ENCODE measurements around the gene POLE.
A peak's percentile ranks its signal among the peaks of the same experiment; 100 is the strongest.

POLE gene, protein sequence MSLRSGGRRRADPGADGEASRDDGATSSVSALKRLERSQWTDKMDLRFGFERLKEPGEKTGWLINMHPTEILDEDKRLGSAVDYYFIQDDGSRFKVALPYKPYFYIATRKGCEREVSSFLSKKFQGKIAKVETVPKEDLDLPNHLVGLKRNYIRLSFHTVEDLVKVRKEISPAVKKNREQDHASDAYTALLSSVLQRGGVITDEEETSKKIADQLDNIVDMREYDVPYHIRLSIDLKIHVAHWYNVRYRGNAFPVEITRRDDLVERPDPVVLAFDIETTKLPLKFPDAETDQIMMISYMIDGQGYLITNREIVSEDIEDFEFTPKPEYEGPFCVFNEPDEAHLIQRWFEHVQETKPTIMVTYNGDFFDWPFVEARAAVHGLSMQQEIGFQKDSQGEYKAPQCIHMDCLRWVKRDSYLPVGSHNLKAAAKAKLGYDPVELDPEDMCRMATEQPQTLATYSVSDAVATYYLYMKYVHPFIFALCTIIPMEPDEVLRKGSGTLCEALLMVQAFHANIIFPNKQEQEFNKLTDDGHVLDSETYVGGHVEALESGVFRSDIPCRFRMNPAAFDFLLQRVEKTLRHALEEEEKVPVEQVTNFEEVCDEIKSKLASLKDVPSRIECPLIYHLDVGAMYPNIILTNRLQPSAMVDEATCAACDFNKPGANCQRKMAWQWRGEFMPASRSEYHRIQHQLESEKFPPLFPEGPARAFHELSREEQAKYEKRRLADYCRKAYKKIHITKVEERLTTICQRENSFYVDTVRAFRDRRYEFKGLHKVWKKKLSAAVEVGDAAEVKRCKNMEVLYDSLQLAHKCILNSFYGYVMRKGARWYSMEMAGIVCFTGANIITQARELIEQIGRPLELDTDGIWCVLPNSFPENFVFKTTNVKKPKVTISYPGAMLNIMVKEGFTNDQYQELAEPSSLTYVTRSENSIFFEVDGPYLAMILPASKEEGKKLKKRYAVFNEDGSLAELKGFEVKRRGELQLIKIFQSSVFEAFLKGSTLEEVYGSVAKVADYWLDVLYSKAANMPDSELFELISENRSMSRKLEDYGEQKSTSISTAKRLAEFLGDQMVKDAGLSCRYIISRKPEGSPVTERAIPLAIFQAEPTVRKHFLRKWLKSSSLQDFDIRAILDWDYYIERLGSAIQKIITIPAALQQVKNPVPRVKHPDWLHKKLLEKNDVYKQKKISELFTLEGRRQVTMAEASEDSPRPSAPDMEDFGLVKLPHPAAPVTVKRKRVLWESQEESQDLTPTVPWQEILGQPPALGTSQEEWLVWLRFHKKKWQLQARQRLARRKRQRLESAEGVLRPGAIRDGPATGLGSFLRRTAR (N-terminal part only)

DNA sequence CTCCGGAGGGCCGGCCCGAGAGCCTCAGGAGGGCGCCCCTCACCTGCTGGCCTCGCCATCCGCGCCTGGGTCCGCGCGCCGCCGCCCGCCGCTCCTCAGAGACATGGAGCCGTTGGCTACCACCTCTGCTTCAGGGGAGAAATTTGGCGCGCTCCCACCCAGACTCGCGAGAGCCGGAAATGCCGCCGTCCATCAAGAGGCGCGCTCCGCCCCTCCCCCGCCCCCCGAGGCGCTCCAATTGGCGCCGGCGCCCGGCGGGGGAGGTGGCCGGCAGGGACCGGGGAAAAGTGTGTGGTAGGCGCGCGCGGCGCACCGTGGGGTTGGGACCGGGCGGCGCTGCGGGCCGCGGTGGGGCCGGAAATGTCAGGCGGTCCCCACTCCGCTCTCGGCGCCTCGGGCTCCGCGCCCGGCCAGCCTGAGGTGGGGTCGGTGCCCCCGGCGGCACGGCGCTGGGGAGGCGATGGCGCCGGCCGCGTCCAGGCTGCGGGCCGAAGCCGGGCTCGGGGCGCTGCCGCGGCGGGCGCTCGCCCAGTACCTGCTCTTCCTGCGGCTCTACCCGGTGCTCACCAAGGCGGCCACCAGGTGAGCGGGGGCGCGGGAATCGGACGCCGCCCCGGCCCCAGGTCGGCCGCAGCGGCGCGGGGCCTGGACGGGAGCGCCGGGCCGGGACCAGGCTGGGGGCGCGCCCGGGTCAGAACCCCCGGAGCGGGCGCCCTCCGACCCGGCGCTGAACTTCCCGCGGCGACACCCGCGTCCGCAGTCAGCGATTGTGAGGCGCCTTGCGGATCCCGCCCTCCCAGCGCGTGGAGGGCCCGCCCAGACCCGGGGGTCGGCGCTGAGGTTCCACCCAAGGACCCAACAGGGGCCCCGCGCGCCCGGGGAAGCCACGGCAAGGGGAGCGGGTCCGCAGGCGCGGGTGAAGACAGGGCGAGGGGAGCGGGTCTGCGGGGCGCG lies at the start of gene POLE, which contains the start of gene PXMP2:
Gene POLE, minus strand, starts transcription at position 132 of the 954 bp plus-strand sequence. Its CDS starts 27 bp downstream, at position 105.
Gene PXMP2, plus strand, starts transcription at position 377 of the 954 bp plus-strand sequence. Its CDS starts 84 bp downstream, at position 461.
- peaks cover 0 to 2% (median 0%) of the 10 kb centered on the region in 5 donors for H3K36me3 ChIP-seq (ENCODE audit: control insufficient read depth in 5 of 5, insufficient read depth in 5 of 5, low read length in 5 of 5)
- H3K27me3 ChIP-seq (ENCODE audit: control insufficient read depth in 5 of 5, insufficient read depth in 4 of 5, low read length in 5 of 5), result no peaks in the 10 kb centered on the region
- H3K9me3 ChIP-seq (ENCODE audit: control insufficient read depth in 5 of 5, low read length in 5 of 5), result no peaks in the 10 kb centered on the region
- H3K4me3 ChIP-seq (ENCODE audit: low read depth in 1 of 5, low read length in 5 of 5), result peak within 1 kb of the TSS in 4 of 5 donors; percentile 59 to 74 (median 66)
- peaks cover 0 to 17% (median 13%) of the 10 kb centered on the region in 5 donors for H3K4me1 ChIP-seq (ENCODE audit: control insufficient read depth in 5 of 5, insufficient read depth in 5 of 5, low read length in 5 of 5)
- no peak within 1 kb of the TSS for H3K27ac ChIP-seq (ENCODE audit: low read depth, low read length)
- H3K9ac ChIP-seq (ENCODE audit: low read length in 5 of 5), result peak within 1 kb of the TSS in 3 of 5 donors; percentile 32 to 66 (median 62)

DNA sequence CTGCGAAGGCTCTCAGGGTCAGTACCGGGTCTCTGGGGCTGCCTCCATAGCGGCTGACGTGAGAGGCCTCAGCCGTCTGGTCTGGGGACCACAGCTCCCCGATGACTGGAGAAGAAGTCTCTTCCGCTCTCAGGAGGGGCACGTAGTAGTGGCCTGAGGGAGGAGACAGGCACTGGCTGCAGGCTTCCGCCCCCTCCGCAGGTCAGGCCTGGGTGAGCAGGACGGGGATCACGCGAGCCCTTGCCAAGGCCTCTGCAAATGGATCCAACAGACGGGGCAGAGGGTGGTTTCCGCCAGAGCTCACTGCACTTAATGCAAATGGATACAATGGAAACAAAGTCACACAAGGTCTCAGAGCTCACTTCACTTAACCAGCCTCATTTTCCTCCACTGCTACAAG lies 49.8 kb upstream of the POLE start:
- H3K9ac ChIP-seq (ENCODE audit: low read length in 5 of 5), result no peak overlapping the region
- H3K36me3 ChIP-seq (ENCODE audit: control insufficient read depth in 5 of 5, insufficient read depth in 5 of 5, low read length in 5 of 5), result peaks cover 14 to 94% (median 91%) of the 10 kb centered on the region in 5 donors
- H3K27me3 ChIP-seq (ENCODE audit: control insufficient read depth in 5 of 5, insufficient read depth in 4 of 5, low read length in 5 of 5), result no peaks in the 10 kb centered on the region
- H3K27ac ChIP-seq (ENCODE audit: low read depth, low read length), result no peak overlapping the region
- H3K4me3 ChIP-seq (ENCODE audit: low read depth in 1 of 5, low read length in 5 of 5), result no peak overlapping the region
- no peaks in the 10 kb centered on the region for H3K9me3 ChIP-seq (ENCODE audit: control insufficient read depth in 5 of 5, low read length in 5 of 5)
- H3K4me1 ChIP-seq (ENCODE audit: control insufficient read depth in 5 of 5, insufficient read depth in 5 of 5, low read length in 5 of 5), result peaks cover 0 to under 1% (median 0%) of the 10 kb centered on the region in 5 donors

DNA sequence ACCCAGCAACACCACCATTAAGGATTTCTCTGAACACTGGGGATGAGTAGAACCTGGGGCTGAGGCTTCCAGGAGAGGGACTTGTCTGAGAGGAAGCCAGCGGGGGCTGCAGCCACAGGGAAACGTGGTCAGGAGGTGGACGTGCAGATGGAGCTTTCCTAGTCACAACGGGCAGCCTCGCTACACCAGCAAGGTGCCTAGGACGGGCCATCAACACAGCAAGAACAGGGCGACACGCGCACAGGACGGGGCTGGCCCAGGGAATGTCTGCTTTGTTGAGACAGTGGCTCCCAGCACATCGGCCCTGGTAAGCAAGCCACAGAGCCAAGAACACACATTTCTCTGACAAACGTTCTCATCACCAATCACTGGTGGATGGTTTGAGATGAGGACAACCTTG lies 49.2 kb upstream of the POLE start:
- H3K36me3 ChIP-seq (ENCODE audit: control insufficient read depth in 5 of 5, insufficient read depth in 5 of 5, low read length in 5 of 5), result peaks cover 8 to 95% (median 91%) of the 10 kb centered on the region in 5 donors
- no peaks in the 10 kb centered on the region for H3K27me3 ChIP-seq (ENCODE audit: control insufficient read depth in 5 of 5, insufficient read depth in 4 of 5, low read length in 5 of 5)
- H3K27ac ChIP-seq (ENCODE audit: low read depth, low read length), result no peak overlapping the region
- no peaks in the 10 kb centered on the region for H3K9me3 ChIP-seq (ENCODE audit: control insufficient read depth in 5 of 5, low read length in 5 of 5)
- no peak overlapping the region for H3K4me3 ChIP-seq (ENCODE audit: low read depth in 1 of 5, low read length in 5 of 5)
- H3K4me1 ChIP-seq (ENCODE audit: control insufficient read depth in 5 of 5, insufficient read depth in 5 of 5, low read length in 5 of 5), result peaks cover 0 to 3% (median 0%) of the 10 kb centered on the region in 5 donors
- H3K9ac ChIP-seq (ENCODE audit: low read length in 5 of 5), result no peak overlapping the region

- Histone ChIP-seq H3K36me3 (ENCODE audit: control insufficient read depth in 5 of 5, insufficient read depth in 5 of 5, low read length in 5 of 5) (peaks cover 11 to 95% (median 91%) of the 10 kb centered on the region in 5 donors), H3K4me3 (ENCODE audit: low read depth in 1 of 5, low read length in 5 of 5) (no peak overlapping the region), H3K9ac (ENCODE audit: low read length in 5 of 5) (no peak overlapping the region), H3K27me3 (ENCODE audit: control insufficient read depth in 5 of 5, insufficient read depth in 4 of 5, low read length in 5 of 5) (no peaks in the 10 kb centered on the region), H3K9me3 (ENCODE audit: control insufficient read depth in 5 of 5, low read length in 5 of 5) (no peaks in the 10 kb centered on the region), H3K4me1 (ENCODE audit: control insufficient read depth in 5 of 5, insufficient read depth in 5 of 5, low read length in 5 of 5) (peaks cover 0 to 3% (median 0%) of the 10 kb centered on the region in 5 donors), H3K27ac (ENCODE audit: low read depth, low read length) (no peak overlapping the region)
These were observed 48.4 kb upstream of the POLE start for GRCh38 chr12:132735496-132735895.

- Histone ChIP-seq H3K27me3 (ENCODE audit: control insufficient read depth in 5 of 5, insufficient read depth in 4 of 5, low read length in 5 of 5) (no peaks in the 10 kb centered on the region), H3K36me3 (ENCODE audit: control insufficient read depth in 5 of 5, insufficient read depth in 5 of 5, low read length in 5 of 5) (peaks cover 5 to 92% (median 87%) of the 10 kb centered on the region in 5 donors), H3K9ac (ENCODE audit: low read length in 5 of 5) (no peak overlapping the region), H3K9me3 (ENCODE audit: control insufficient read depth in 5 of 5, low read length in 5 of 5) (no peaks in the 10 kb centered on the region), H3K4me1 (ENCODE audit: control insufficient read depth in 5 of 5, insufficient read depth in 5 of 5, low read length in 5 of 5) (peaks cover 0 to 3% (median 0%) of the 10 kb centered on the region in 5 donors), H3K27ac (ENCODE audit: low read depth, low read length) (no peak overlapping the region), H3K4me3 (ENCODE audit: low read depth in 1 of 5, low read length in 5 of 5) (no peak overlapping the region)
These were observed 47.1 kb upstream of the POLE start for GRCh38 chr12:132734206-132734605.

GRCh38 chr12:132731574-132731973 lies 44.4 kb upstream of the POLE start:
- Histone ChIP-seq H3K27me3 (ENCODE audit: control insufficient read depth in 5 of 5, insufficient read depth in 4 of 5, low read length in 5 of 5) (no peaks in the 10 kb centered on the region), H3K4me3 (ENCODE audit: low read depth in 1 of 5, low read length in 5 of 5) (no peak overlapping the region), H3K9me3 (ENCODE audit: control insufficient read depth in 5 of 5, low read length in 5 of 5) (no peaks in the 10 kb centered on the region), H3K4me1 (ENCODE audit: control insufficient read depth in 5 of 5, insufficient read depth in 5 of 5, low read length in 5 of 5) (peaks cover 0 to 3% (median 0%) of the 10 kb centered on the region in 5 donors), H3K9ac (ENCODE audit: low read length in 5 of 5) (no peak overlapping the region), H3K27ac (ENCODE audit: low read depth, low read length) (no peak overlapping the region), H3K36me3 (ENCODE audit: control insufficient read depth in 5 of 5, insufficient read depth in 5 of 5, low read length in 5 of 5) (peaks cover 4 to 93% (median 91%) of the 10 kb centered on the region in 5 donors)

DNA sequence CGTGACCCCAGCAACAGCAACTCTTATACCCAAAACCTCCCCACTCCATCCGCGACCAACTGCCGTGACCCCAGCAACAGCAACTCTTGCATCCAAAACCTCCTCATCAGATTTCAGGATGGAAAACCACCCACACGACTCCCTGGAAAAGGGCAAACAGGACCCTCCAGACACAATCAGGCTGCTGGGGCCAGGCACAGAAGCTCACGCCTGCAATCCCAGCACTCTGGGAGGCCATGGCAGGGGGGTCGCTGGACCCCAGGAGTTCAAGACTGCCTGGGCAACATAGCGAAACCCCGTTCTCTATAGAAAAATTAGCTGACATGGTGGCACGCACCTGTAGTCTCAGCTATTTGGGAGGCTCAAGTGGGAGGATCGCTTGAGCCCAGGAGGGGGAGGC lies 43.2 kb upstream of the POLE start:
- Histone ChIP-seq H3K4me1 (ENCODE audit: control insufficient read depth in 5 of 5, insufficient read depth in 5 of 5, low read length in 5 of 5) (peaks cover 0 to 3% (median 0%) of the 10 kb centered on the region in 5 donors), H3K9me3 (ENCODE audit: control insufficient read depth in 5 of 5, low read length in 5 of 5) (no peaks in the 10 kb centered on the region), H3K9ac (ENCODE audit: low read length in 5 of 5) (no peak overlapping the region), H3K27me3 (ENCODE audit: control insufficient read depth in 5 of 5, insufficient read depth in 4 of 5, low read length in 5 of 5) (no peaks in the 10 kb centered on the region), H3K27ac (ENCODE audit: low read depth, low read length) (no peak overlapping the region), H3K36me3 (ENCODE audit: control insufficient read depth in 5 of 5, insufficient read depth in 5 of 5, low read length in 5 of 5) (peaks cover 4 to 93% (median 91%) of the 10 kb centered on the region in 5 donors), H3K4me3 (ENCODE audit: low read depth in 1 of 5, low read length in 5 of 5) (no peak overlapping the region)

GRCh38 chr12:132729541-132730320 lies 42.6 kb upstream of the POLE start:
- peaks cover 4 to 93% (median 91%) of the 10 kb centered on the region in 5 donors for H3K36me3 ChIP-seq (ENCODE audit: control insufficient read depth in 5 of 5, insufficient read depth in 5 of 5, low read length in 5 of 5)
- no peak overlapping the region for H3K27ac ChIP-seq (ENCODE audit: low read depth, low read length)

More at GRCh38 chr12:132729541-132730320, 42.6 kb upstream of the POLE start:
- Histone ChIP-seq H3K9ac (ENCODE audit: low read length in 5 of 5) (no peak overlapping the region), H3K9me3 (ENCODE audit: control insufficient read depth in 5 of 5, low read length in 5 of 5) (no peaks in the 10 kb centered on the region), H3K4me1 (ENCODE audit: control insufficient read depth in 5 of 5, insufficient read depth in 5 of 5, low read length in 5 of 5) (peaks cover 0 to 3% (median 0%) of the 10 kb centered on the region in 5 donors), H3K4me3 (ENCODE audit: low read depth in 1 of 5, low read length in 5 of 5) (no peak overlapping the region), H3K27me3 (ENCODE audit: control insufficient read depth in 5 of 5, insufficient read depth in 4 of 5, low read length in 5 of 5) (no peaks in the 10 kb centered on the region)

All from subcutaneous abdominal adipose tissue (tissue), 5 donors.